Gastrocnemius medialis (tissue), 4 donors: Measurements from ENCODE around the gene ACACA. TPM values are rescaled to one million over a fixed set of nuclear protein-coding genes. Genes with fewer than 3 reads are reported as not detected.

Experiments used
- ATAC-seq, 2 donors: fragments of 150-250 bp; one replicate each; pipeline ENCODE4 v1.9.1; 2016
- DNase-seq, 2 donors: peaks; one replicate each; pipeline ENCODE4 v3.0.0-alpha.2; 2019
- H3K27ac ChIP-seq, 4 donors: fragments of 200-600 bp; sonication (generic); 1 replicate in 1 of 4; 2 replicates in 3 of 4; pipeline ENCODE4 v1.5.1; 2016 to 2018; ENCODE audit warnings: mild to moderate bottlenecking in 2 of 4, moderate library complexity in 1 of 4
- H3K27me3 ChIP-seq, 3 donors: fragments of 200-600 bp; sonication (generic) in 2 of 3; 1 replicate in 1 of 3; 2 replicates in 2 of 3; pipeline versions ENCODE4 v1.5.1 to v1.6.0; 2016 to 2019; ENCODE audit warnings: mild to moderate bottlenecking in 1 of 3, moderate library complexity in 1 of 3
- H3K36me3 ChIP-seq, 2 donors: fragments of 200-600 bp; sonication (generic) in 1 of 2; one replicate each; pipeline ENCODE4 v1.5.1; 2017 to 2018
- H3K4me1 ChIP-seq, 2 donors: fragments of 200-600 bp; sonication (generic) in 1 of 2; one replicate each; pipeline ENCODE4 v1.5.1; 2016 to 2017; ENCODE audit warnings: mild to moderate bottlenecking in 2 of 2
- H3K4me3 ChIP-seq, 4 donors: fragments of 200-600 bp; sonication (generic) in 3 of 4; 1 replicate in 1 of 4; 2 replicates in 3 of 4; pipeline ENCODE4 v1.5.1; 2016 to 2019; ENCODE audit warnings: mild to moderate bottlenecking in 2 of 4
- H3K9me3 ChIP-seq, 3 donors: fragments of 200-600 bp; sonication (generic) in 2 of 3; 1 replicate in 1 of 3; 2 replicates in 2 of 3; pipeline ENCODE4 v1.5.1; 2016 to 2019
- CTCF ChIP-seq, 5 experiments: fragments of 450-650 bp in 3 of 5; fragments of 200-600 bp in 2 of 5; sonication (generic) in 2 of 5; IDR thresholded peaks in 4 of 5; conservative IDR thresholded peaks in 1 of 5; 1 replicate in 4 of 5; 2 replicates in 1 of 5; pipeline ENCODE4 v1.5.1; 2016 to 2019; ENCODE audit warnings: antibody characterized with exemption in 5 of 5, mild to moderate bottlenecking in 3 of 5, moderate library complexity in 3 of 5
- POLR2A ChIP-seq, 2 donors: fragments of 450-650 bp; IDR thresholded peaks; one replicate each; pipeline ENCODE4 v1.6.1; 2017; ENCODE audit warnings: antibody characterized with exemption in 2 of 2, mild to moderate bottlenecking in 2 of 2, moderate library complexity in 2 of 2
- in situ Hi-C, 4 donors: fragments of 200-750 bp; cut with MboI; loops; one replicate each; pipeline versions ENCODE4 v1.15.0 to v1.8.0; 2017; ENCODE audit warnings: low sequenced_read_pairs in 4 of 4
- intact Hi-C: fragments of 100-400 bp; cut with DNase I; formaldehyde crosslinking; loops from one replicate; pipeline ENCODE4 v1.15.1; 2023; ENCODE audit warnings: low total_unique reads
- total RNA-seq, 4 donors: library from RNA; depleted of rRNA; stranded (reverse); fragments of >200 nt; gene quantifications; one replicate each; pipeline versions ENCODE4 v1.1.0 to v1.2.3, GENCODE V29; 2016

Gene ACACA
- total RNA-seq, 4 donors from 2014 or later = 13.4 to 28.9 (median 18.9) TPM

- in situ Hi-C loops = loop anchor here in 1 of 4 donors (25.0 kb wide), 1 partner anchor 97 kb away; no protein-coding TSS in a partner anchor
- Histone ChIP-seq H3K36me3 (peaks cover 0 to 38% of the 10 kb centered on the region in 2 donors), H3K4me3 (no peak overlapping the region), H3K4me1 (no peaks in the 10 kb centered on the region), H3K27me3 (no peaks in the 10 kb centered on the region), H3K27ac (no peak overlapping the region), H3K9me3 (no peaks in the 10 kb centered on the region)
- TF ChIP-seq POLR2A (IDR thresholded peaks at IDR 0.05) = no peak
- no peak for TF ChIP-seq CTCF (IDR thresholded peaks at IDR 0.05 in 4 of 5, conservative IDR thresholded peaks at IDR 0.05 in 1 of 5)
- intact Hi-C loops = no loop called here
- ATAC-seq (no peak), DNase-seq (no peak)
Observed at GRCh38 chr17:37084372-37084771, 322.3 kb downstream of the ACACA start.

GRCh38 chr17:37083456-37083855 is 323.2 kb downstream of the ACACA start:
- Histone ChIP-seq H3K9me3 (no peaks in the 10 kb centered on the region), H3K4me3 (no peak overlapping the region), H3K36me3 (peaks cover 0 to 29% of the 10 kb centered on the region in 2 donors), H3K27ac (no peak overlapping the region), H3K27me3 (no peaks in the 10 kb centered on the region), H3K4me1 (no peaks in the 10 kb centered on the region)
- TF ChIP-seq POLR2A (IDR thresholded peaks at IDR 0.05) = no peak
- TF ChIP-seq CTCF (IDR thresholded peaks at IDR 0.05 in 4 of 5, conservative IDR thresholded peaks at IDR 0.05 in 1 of 5) = no peak
- no peak for DNase-seq
- in situ Hi-C loops (loop anchor here in 1 of 4 donors (25.0 kb wide), 1 partner anchor 96 kb away; no protein-coding TSS in a partner anchor), intact Hi-C loops (no loop called here)
- ATAC-seq = no peak

GRCh38 chr17:37082985-37083384 is 323.7 kb downstream of the ACACA start:
- H3K27ac ChIP-seq = no peak overlapping the region
- in situ Hi-C loops = loop anchor here in 1 of 4 donors (25.0 kb wide), 1 partner anchor 96 kb away; no protein-coding TSS in a partner anchor
- peaks cover 0 to 26% of the 10 kb centered on the region in 2 donors for H3K36me3 ChIP-seq
- no peaks in the 10 kb centered on the region for H3K27me3 ChIP-seq
- intact Hi-C loops = no loop called here
- DNase-seq = no peak
- no peaks in the 10 kb centered on the region for H3K4me1 ChIP-seq
- no peak overlapping the region for H3K4me3 ChIP-seq
- TF ChIP-seq CTCF (IDR thresholded peaks at IDR 0.05 in 4 of 5, conservative IDR thresholded peaks at IDR 0.05 in 1 of 5) (no peak), POLR2A (IDR thresholded peaks at IDR 0.05) (no peak)
- no peaks in the 10 kb centered on the region for H3K9me3 ChIP-seq
- no peak for ATAC-seq

- Histone ChIP-seq H3K27me3 (no peaks in the 10 kb centered on the region), H3K9me3 (no peaks in the 10 kb centered on the region), H3K4me3 (no peak overlapping the region), H3K36me3 (peaks cover 0 to 21% of the 10 kb centered on the region in 2 donors), H3K4me1 (no peaks in the 10 kb centered on the region), H3K27ac (no peak overlapping the region)
- in situ Hi-C loops (loop anchor here in 1 of 4 donors (25.0 kb wide), 1 partner anchor 95 kb away; no protein-coding TSS in a partner anchor), intact Hi-C loops (no loop called here)
- ATAC-seq (no peak), DNase-seq (no peak)
- TF ChIP-seq CTCF (IDR thresholded peaks at IDR 0.05 in 4 of 5, conservative IDR thresholded peaks at IDR 0.05 in 1 of 5) (no peak), POLR2A (IDR thresholded peaks at IDR 0.05) (no peak)
Observed at GRCh38 chr17:37082311-37082860, 324.2 kb downstream of the ACACA start.
